Spleen (tissue), 7 donors: ENCODE data around the gene ARMC10.
"Not testable (repeated sequence)": the region's sequence is repeated elsewhere in the genome, so short reads cannot be mapped to it uniquely, and the experiment has no call there.

Experiments
- CTCF ChIP-seq, 11 experiments: fragments of 200-600 bp in 7 of 11; fragments of 450-650 bp in 4 of 11; sonication (generic) in 4 of 11; IDR thresholded peaks in 8 of 11; conservative IDR thresholded peaks in 3 of 11; 1 replicate in 7 of 11; 2 replicates in 4 of 11; pipeline versions ENCODE4 v1.4.0 to v1.8.0; 2016 to 2021; ENCODE audit warnings: antibody characterized with exemption in 11 of 11, inconsistent platforms in 4 of 11, mild to moderate bottlenecking in 1 of 11
- POLR2A ChIP-seq, 3 donors: fragments of 450-650 bp; IDR thresholded peaks; one replicate each; pipeline ENCODE4 v1.5.1; 2017; ENCODE audit warnings: antibody characterized with exemption in 3 of 3, mild to moderate bottlenecking in 1 of 3
- POLR2AphosphoS5 ChIP-seq, 3 donors: sonication (generic); formaldehyde crosslinking; IDR thresholded peaks; one replicate each; pipeline ENCODE4 v1.5.1; 2017; ENCODE audit warnings: antibody characterized with exemption in 3 of 3
- donor health status: DM: no; HTN: no; CAD: no; lungs with moderate emphysema.
- donor health status: DM: no; HTN: no; CAD: no.
- donor health status: DM: no; HTN: no; CAD: no.

- TF ChIP-seq POLR2A (IDR thresholded peaks at IDR 0.05); CTCF (IDR thresholded peaks at IDR 0.05 in 8 of 11, conservative IDR thresholded peaks at IDR 0.05 in 3 of 11); POLR2AphosphoS5 (IDR thresholded peaks at IDR 0.05): not testable (repeated sequence)
These were observed 40.6 kb upstream of the ARMC10 start for GRCh38 chr7:103034318-103034717.
